ENCODE data around the gene C3orf70.
A peak's percentile ranks its signal among the peaks of the same experiment; 100 is the strongest.

C3orf70 gene

GRCh38 chr3:185152410-185153170, at the start of gene C3orf70:
Gene C3orf70, minus strand, starts transcription at chr3:185153060. Its CDS starts 237 bp downstream, at chr3:185152823.
- peak; percentile 83 for DNase-seq (ENCODE audit: low spot score)

GRCh38 chr3:185200639-185201038, 47.8 kb upstream of the C3orf70 start:
- DNase-seq (ENCODE audit: low spot score) = peak; percentile 75

- no peak for DNase-seq (ENCODE audit: low spot score)
These were observed 46.8 kb upstream of the C3orf70 start for GRCh38 chr3:185199671-185200070.

- peak; percentile 15 for DNase-seq (ENCODE audit: low spot score)
These were observed 46.3 kb upstream of the C3orf70 start for GRCh38 chr3:185199206-185199605.

GRCh38 chr3:185197068-185197467, 44.2 kb upstream of the C3orf70 start:
- DNase-seq (ENCODE audit: low spot score) = no peak

GRCh38 chr3:185195652-185196051, 42.8 kb upstream of the C3orf70 start:
- DNase-seq (ENCODE audit: low spot score) = no peak

- DNase-seq (ENCODE audit: low spot score) = no peak
These were observed 36.0 kb upstream of the C3orf70 start for GRCh38 chr3:185188816-185189215.

GRCh38 chr3:185187391-185187790, 34.5 kb upstream of the C3orf70 start:
- DNase-seq (ENCODE audit: low spot score) = no peak

- DNase-seq (ENCODE audit: low spot score) = peak; percentile 48
These were observed 24.0 kb upstream of the C3orf70 start for GRCh38 chr3:185176750-185177359.

GRCh38 chr3:185175370-185175987, 22.6 kb upstream of the C3orf70 start:
- DNase-seq (ENCODE audit: low spot score) = peak; percentile 42

GRCh38 chr3:185172086-185173049, 19.5 kb upstream of the C3orf70 start:
- no peak for DNase-seq (ENCODE audit: low spot score)

GRCh38 chr3:185164428-185165217, 11.8 kb upstream of the C3orf70 start:
- no peak for DNase-seq (ENCODE audit: low spot score)

GRCh38 chr3:185162634-185163033, 9.8 kb upstream of the C3orf70 start:
- no peak for DNase-seq (ENCODE audit: low spot score)

GRCh38 chr3:185161761-185162160, 8.9 kb upstream of the C3orf70 start:
- no peak for DNase-seq (ENCODE audit: low spot score)

GRCh38 chr3:185157347-185157746, 4.5 kb upstream of the C3orf70 start:
- no peak for DNase-seq (ENCODE audit: low spot score)

- no peak for DNase-seq (ENCODE audit: low spot score)
These were observed 2.8 kb upstream of the C3orf70 start for GRCh38 chr3:185155678-185156077.

- DNase-seq (ENCODE audit: low spot score) = no peak
These were observed 1.2 kb upstream of the C3orf70 start for GRCh38 chr3:185153861-185154629.

GRCh38 chr3:185153171-185153771, 411 bp upstream of the C3orf70 start:
- peak; percentile 22 for DNase-seq (ENCODE audit: low spot score)

- no peak for DNase-seq (ENCODE audit: low spot score)
These were observed 873 bp downstream of the C3orf70 start for GRCh38 chr3:185151964-185152409.

Data from AG08395 (cell line).